Erythroblast (primary cell): ENCODE measurements around the gene EMC10.
A peak's percentile ranks its signal among the peaks of the same experiment; 100 is the strongest.

ENCODE experiments used
- DNase-seq, 2 experiments: peaks; one replicate each; lab custom pipeline; 2025; lab: John Stamatoyannopoulos, UW
- GATA1 ChIP-seq: IDR thresholded peaks from 2 replicates; pipeline ENCODE4 v1.6.1; 2011; ENCODE audit warnings: low read depth, mild to moderate bottlenecking, control low read depth, low read length, moderate library complexity
- POLR2A ChIP-seq: IDR thresholded peaks from 2 replicates; pipeline ENCODE4 v1.6.1; 2011; ENCODE audit warnings: mild to moderate bottlenecking, low read length

The EMC10 gene

DNA sequence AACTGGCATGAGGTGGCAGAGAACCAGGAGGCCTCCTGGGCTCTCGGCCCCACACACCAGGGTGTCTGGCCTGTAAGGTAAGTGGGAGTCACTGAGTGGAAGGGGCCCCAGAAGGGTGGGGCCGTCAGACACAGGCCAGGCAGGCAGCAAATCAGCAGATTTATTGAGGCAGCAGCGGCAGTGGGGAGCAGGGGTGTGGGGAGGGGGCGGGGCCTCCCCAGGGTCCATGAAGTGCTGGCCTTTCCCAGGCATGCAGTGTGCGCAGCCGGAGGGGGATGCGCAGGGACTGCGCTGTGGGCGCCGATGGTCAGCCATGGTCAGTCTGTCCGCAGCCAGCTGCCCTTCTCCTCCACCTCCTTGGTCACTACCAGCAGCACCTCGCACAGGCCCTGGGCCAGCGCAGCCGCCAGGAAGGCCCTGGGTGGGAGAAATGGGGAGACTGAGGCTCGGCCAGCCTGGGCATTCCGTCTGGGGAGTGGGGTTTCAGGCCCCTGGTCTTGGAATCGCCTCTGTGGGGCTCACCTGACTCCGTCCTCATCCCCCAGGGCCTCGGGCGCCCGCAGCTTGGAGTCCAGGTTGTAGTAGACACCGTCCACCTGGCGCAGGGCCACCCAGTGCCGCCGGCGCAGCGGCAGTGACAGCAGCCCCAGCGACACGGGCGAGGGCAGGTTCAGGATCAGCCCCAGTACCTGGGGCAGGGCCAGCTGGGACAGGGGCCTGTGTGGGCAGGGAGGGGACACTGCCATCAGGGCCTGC is 29.7 kb downstream of the EMC10 start:
- no peak for DNase-seq
- TF ChIP-seq GATA1 = no peak
- TF ChIP-seq POLR2A = no peak

DNA sequence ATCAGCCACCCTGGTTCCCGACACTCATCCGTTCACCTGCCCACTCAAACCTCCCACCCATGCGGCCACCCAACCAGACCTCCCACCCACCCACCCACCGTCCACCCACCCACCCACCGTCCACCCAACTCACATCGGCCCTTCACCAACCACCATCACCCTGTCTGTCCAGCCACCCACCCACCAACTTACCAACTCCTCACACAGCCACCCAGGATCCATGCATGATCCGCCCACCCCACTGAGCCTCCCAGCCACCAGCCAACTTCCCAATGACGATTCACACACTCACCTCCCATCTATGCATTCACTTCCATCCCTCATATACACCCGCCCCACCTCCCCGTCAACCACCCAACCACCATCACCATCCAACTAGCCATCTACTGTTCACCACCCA is 30.4 kb downstream of the EMC10 start:
- no peak for DNase-seq
- no peak for TF ChIP-seq GATA1
- no peak for TF ChIP-seq POLR2A

DNA sequence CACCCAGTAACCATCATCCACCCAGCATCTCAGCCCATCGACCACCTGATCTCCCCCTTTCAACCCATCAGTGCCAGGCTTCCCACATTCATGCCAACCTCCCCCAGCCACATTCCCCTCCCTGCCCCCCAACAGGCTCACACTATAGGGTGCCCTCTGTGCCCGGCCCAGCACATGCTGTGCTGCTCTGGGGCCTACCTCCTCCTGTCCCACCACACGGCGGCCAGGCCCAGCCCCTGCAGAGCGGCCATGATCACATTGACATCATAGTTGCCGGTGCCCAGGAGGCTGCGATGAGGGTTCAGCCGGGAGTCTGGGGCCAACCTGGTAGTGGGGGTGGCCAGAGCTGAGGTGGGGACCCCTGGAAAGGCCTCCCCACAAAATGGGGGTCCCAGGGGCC is 31.1 kb downstream of the EMC10 start:
- DNase-seq = no peak
- no peak for TF ChIP-seq GATA1

DNA sequence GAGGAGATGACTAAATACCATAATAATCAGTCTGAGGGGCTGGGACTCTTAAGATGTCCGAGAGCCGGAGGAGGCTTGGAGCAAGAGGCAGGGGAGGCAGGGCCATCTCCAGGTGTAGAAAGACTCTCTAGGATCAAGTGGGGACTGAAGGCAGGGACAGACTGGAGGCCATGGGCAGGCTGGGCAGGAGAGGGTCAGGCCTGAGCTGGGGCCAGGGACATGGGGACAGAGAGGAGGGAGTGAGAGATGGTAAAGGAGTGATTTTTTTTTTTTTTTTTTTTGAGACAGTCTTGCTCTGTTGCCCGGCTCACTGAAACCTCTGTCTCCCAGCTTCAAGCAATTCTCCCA is 32.5 kb downstream of the EMC10 start:
- TF ChIP-seq GATA1 = no peak
- TF ChIP-seq POLR2A = no peak

DNA sequence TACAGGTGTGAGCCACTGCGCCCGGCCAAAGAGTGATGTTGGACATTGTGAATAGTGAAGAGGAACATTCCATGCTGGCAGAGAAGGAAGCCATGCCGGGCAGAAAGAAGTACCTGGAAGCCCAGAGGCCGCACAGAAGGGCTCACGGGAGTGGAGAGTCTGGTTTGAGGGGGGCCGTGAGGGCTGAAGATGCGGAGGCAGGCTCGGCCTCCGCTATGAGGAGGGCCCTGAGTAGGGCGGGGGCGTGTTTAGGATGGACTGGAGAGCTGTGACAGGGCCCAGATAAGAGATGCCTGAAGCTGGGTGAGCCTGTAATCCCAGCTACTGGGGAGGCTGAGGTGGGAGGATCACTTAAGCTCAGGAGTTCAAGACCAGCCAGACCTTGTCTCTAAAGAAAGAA is 33.1 kb downstream of the EMC10 start:
- TF ChIP-seq GATA1 (no peak), POLR2A (no peak)
- DNase-seq = peak; percentile 38 to 46

More for the DNA sequence above, 32.5 kb downstream of the EMC10 start:
- DNase-seq = no peak

DNA sequence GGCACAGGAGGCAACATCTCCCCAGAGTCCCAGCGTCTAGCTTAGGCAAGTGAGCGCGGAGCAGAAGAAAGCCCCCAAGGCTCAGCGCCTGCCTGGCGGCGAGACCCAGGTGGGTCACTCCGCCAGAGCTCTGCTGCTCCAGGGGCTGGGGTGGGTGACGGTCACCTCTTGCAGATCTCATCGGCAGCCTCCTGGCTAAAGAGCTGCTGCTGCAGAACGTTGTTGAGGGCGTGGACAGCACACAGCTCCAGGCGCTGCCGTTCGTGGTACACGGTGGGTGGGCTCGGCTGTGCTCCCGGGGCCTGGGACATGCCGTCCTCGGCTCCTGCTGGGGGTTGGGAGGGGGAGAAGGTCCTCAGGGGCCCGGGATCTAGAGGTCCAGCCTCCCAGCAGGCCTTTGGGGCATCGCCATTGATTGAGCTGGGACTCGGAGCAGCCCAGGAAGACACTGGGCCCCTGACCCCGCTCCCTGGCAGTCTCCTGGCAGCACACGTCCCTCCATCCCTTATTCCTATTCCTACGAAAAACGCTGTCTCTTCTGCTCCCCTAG is 33.9 kb downstream of the EMC10 start:
- no peak for DNase-seq
- no peak for TF ChIP-seq POLR2A
- no peak for TF ChIP-seq GATA1

DNA sequence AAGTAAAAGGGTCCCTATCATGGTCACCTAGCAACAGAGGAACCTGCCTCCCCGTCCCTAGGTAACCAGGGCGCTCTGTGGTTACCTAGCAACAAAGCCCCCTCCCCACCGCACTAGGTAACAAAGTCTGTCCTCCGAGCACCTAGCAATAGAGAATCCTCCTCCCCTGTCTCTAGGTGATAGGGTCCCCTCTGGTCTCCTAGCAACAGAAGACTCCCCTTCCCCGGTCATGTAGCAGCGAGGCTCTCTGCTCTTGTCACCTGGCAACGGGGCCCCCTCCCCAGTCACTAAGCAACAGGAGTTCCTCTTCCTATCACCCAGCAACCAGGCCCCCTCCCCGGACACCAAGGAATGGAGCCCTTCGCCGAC is 34.4 kb downstream of the EMC10 start:
- TF ChIP-seq GATA1 (no peak), POLR2A (no peak)
- no peak for DNase-seq

DNA sequence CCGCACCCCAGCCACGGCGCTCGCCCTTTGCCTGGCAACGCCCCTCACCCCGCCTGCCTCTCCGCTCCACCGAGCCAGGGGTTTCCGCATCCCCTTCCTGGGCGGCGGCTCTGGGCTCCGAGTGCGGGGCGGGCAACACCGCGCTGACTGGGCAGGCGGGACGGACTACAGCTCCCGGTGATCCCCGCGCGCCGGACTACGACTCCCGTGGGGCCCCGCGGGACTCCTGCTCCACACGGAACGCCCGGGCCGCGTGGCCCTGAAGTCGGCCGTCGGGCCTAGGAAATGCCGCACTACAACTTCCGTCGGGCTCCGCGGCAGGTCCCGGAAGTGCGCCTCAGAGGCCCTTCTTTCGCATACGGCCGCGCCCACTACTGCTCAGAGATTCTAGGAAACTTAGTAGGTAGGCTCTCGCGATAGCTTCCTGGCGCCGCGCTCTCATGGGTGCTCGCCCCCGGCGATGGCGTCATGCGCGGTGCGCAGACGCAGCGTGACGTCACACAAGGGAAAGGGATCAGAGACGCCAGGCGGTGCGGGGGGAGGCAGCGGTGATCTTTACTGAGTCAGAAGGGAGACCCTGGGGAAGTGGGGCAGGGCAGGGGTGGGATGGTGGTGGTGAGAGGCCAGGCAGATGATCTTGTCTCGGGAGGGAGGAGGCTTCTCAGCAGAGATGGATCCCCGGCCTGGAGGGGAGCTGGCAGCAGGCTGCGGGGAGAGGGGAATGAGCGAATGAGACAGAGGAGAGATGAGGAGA is 34.9 kb downstream of the EMC10 start, which contains the start of gene JOSD2:
JOSD2 (minus strand) TSS at position 123 of the 754 bp plus-strand sequence. CDS start 760 bp downstream, outside the sequence.
- DNase-seq = peak; percentile 99

DNA sequence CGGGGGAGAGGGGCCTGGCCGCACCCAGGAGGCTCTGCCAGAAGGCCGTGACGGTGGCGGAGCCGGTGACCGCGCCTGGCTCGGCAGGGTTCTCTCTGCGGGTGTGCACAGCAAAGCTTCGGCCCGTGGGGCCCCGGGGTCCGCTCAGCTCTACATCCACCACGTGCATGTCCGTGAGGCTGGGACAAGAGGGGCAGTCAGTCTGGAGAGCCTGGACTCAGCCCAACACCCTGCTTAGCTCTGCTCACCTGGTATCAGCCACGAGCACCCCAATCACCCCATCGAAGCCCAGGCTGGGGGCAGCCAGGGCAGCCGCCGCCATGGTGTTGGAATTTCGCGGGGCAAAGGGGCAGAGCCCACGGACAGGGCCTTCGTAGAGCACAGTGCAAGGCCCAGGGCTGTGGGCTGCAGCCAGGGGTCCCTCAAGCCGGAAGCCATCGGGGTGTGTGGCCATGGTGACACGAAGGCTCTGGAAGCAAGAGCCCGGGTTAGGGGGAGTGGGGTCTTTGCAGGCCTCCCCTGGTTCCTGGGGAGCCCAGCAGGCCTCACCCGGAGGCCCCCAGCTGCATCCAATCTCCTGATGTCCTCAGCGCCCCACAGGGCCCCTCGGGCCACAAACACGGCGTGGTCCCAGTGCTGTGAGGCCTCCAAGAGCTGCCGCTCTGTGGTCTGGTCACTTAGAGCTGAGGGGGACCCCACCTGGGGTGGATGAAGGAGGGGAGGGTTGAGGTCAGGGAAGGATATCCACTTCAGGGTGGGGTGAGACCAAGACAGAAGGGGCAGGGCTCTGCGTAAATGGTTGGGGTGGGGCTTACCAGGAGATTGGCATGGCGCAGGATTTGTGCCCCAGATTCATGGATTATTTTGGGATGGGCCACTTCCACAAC is 36.0 kb downstream of the EMC10 start:
- DNase-seq = no peak
- no peak for TF ChIP-seq POLR2A
- TF ChIP-seq GATA1 = no peak

More for the DNA sequence above, 34.9 kb downstream of the EMC10 start, which contains the start of gene JOSD2:
- TF ChIP-seq GATA1 (no peak), POLR2A (peak; percentile 69)

DNA sequence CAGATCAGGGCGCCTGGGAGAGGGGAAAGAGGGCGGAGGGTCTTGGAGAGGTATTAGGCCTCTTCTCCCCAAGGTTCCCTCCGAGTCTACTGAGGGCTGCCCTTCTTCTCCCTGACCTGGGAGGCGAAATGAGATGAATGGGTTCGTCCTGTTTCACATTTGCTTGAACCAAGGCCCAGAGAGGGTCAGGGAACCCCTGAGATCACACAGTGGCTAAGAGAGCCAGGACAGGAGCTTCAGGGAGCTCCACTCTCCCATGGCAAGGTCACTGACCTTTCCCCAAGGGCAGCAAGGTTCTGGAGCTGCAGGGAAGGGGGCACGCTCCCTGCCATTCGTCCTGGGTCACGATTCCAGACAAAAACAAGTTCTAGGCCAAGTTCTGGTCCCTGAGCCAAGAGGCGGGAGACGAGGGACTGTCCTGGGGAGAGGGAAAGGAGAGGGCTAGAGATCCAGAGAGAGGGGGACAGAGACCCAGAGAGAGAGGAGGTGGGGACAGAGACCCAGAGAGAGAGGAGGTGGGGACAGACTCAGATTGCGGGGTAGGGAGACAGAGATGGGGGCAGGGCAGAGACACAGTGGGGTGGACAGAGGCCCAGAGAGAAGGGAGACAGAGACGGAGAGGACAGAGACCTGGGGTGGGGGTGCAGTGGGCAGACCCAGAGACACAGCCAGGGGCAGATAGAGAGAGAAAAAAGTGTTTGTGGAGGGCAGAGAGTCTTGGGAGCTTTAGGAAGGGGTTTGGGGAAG is 36.9 kb downstream of the EMC10 start:
- TF ChIP-seq POLR2A (no peak), GATA1 (no peak)
- DNase-seq = no peak

DNA sequence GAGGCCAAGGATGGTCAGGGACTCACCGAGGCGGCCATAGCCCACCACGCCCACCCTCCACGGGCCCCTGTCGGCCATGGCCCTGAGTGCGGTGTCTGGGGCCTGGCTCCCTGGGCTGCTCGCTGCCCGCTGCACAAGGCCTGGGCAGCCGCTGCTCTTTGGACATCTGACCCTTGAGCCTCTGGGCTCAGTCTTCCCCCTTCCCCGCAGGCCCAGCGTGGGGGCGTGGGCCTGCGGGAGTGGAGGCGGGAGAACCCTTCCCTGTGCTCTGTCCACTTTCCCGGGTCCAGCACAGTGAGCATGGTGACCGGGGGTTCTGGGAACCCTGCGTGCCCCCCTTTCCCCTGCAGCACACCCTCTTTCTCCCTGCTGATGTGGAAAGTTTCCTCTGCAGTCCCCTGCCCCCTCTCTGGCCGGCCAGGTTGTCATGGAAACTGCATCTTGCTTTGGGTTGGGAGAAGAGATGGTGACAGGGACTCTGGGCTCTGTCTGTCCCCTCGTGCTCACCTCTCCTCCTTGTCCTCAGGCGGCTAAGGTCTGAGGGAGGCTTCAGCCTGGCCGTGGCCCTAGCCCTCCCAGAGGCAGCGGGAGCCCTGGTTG is 37.5 kb downstream of the EMC10 start, which contains the start of gene ASPDH:
ASPDH (minus strand) TSS at position 168 of the 600 bp plus-strand sequence; CDS start at position 78, 90 bp downstream.
- TF ChIP-seq GATA1 (no peak), POLR2A (no peak)
- no peak for DNase-seq
